Caco-2 (cell line): Measurements from ENCODE around the gene FAM124A. TPM values are rescaled to one million over a fixed set of nuclear protein-coding genes. Genes with fewer than 3 reads are reported as not detected.
"Not testable (repeated sequence)": the region's sequence is repeated elsewhere in the genome, so short reads cannot be mapped to it uniquely, and the experiment has no call there.

Experiments used
- BruUV-seq: library from RNA; stranded (reverse); fragments of 400-500 nt; replicated peaks from 2 replicates; lab custom pipeline; 2021; lab: Mats Ljungman, UMichigan
- CTCF ChIA-PET: fragments of 300-600 bp; sonication (Branson Sonifier 250); formaldehyde crosslinking; loops from one replicate; lab custom pipeline; 2022; ENCODE audit warnings: antibody characterized with exemption; lab: Charles Lee
- POLR2A ChIA-PET: fragments of 300-600 bp; sonication (Branson Sonifier 250); formaldehyde crosslinking; loops from one replicate; lab custom pipeline; 2022; ENCODE audit warnings: antibody characterized with exemption; lab: Charles Lee
- DNase-seq, 2 experiments: peaks; one replicate each; pipeline versions ENCODE4 v3.0.0 to v3.0.0-alpha.2; 2020 to 2022
- H3K27me3 ChIP-seq: replicated peaks from 2 replicates; pipeline ENCODE4 v1.6.0; 2011; ENCODE audit warnings: low read length; ENCODE audit not compliant: control insufficient read depth, insufficient read depth
- H3K36me3 ChIP-seq: 2 replicates; pipeline ENCODE4 v1.5.1; 2011; ENCODE audit warnings: low read length; ENCODE audit not compliant: control insufficient read depth, insufficient read depth
- H3K4me1 ChIP-seq: fragments of 250-450 bp; sonication (Bioruptor Pico); 2 replicates; pipeline ENCODE4 v1.5.1; 2020; ENCODE audit warnings: mild to moderate bottlenecking
- H3K4me3 ChIP-seq: 2 replicates; pipeline ENCODE4 v1.5.1; 2011; ENCODE audit warnings: low read depth, mild to moderate bottlenecking, control low read depth, low read length
- H3K9me3 ChIP-seq: fragments of 250-450 bp; sonication (Bioruptor Pico); 2 replicates; pipeline ENCODE4 v1.5.1; 2020; ENCODE audit warnings: mild to moderate bottlenecking, moderate library complexity
- H3K27ac Mint-ChIP-seq: one replicate; pipeline ENCODE4 v1.8.0; 2022; ENCODE audit warnings: mixed read lengths; ENCODE audit not compliant: unreplicated experiment
- H3K27me3 Mint-ChIP-seq: one replicate; pipeline ENCODE4 v1.8.0; 2022; ENCODE audit warnings: mixed read lengths; ENCODE audit not compliant: insufficient read depth, unreplicated experiment
- H3K36me3 Mint-ChIP-seq: one replicate; pipeline ENCODE4 v1.8.0; 2022; ENCODE audit warnings: mild to moderate bottlenecking, mixed read lengths; ENCODE audit not compliant: insufficient read depth, unreplicated experiment
- H3K4me1 Mint-ChIP-seq: one replicate; pipeline ENCODE4 v1.8.0; 2022; ENCODE audit warnings: low read depth, mixed read lengths; ENCODE audit not compliant: unreplicated experiment
- H3K4me3 Mint-ChIP-seq: one replicate; pipeline ENCODE4 v1.8.0; 2022; ENCODE audit warnings: mild to moderate bottlenecking, moderate library complexity, mixed read lengths; ENCODE audit not compliant: unreplicated experiment
- H3K9me3 Mint-ChIP-seq: one replicate; pipeline ENCODE4 v1.8.0; 2022; ENCODE audit warnings: mixed read lengths; ENCODE audit not compliant: unreplicated experiment
- CTCF ChIP-seq, 2 experiments: fragments of 200-600 bp in 1 of 2; IDR thresholded peaks; 1 replicate in 1 of 2; 2 replicates in 1 of 2; pipeline versions ENCODE4 v1.5.1 to v1.8.0; 2011 to 2022; ENCODE audit warnings: antibody characterized with exemption in 1 of 2, control low read depth in 1 of 2, inconsistent platforms in 1 of 2, low read depth in 1 of 2, low read length in 1 of 2, mild to moderate bottlenecking in 1 of 2, moderate library complexity in 1 of 2; ENCODE audit not compliant: insufficient read depth in 1 of 2, severe bottlenecking in 1 of 2, unreplicated experiment in 1 of 2
- intact Hi-C: fragments of 100-400 bp; cut with micrococcal nuclease; formaldehyde crosslinking; loops from one replicate; pipeline ENCODE4 v1.10.0; 2022; ENCODE audit not compliant: unreplicated experiment
- total RNA-seq: library from RNA; stranded (reverse); gene quantifications from 2 replicates; pipeline ENCODE4 v1.2.3, GENCODE V29; 2022

FAM124A gene
- total RNA-seq, 1 experiment from 2014 or later: 0.52 TPM

DNA sequence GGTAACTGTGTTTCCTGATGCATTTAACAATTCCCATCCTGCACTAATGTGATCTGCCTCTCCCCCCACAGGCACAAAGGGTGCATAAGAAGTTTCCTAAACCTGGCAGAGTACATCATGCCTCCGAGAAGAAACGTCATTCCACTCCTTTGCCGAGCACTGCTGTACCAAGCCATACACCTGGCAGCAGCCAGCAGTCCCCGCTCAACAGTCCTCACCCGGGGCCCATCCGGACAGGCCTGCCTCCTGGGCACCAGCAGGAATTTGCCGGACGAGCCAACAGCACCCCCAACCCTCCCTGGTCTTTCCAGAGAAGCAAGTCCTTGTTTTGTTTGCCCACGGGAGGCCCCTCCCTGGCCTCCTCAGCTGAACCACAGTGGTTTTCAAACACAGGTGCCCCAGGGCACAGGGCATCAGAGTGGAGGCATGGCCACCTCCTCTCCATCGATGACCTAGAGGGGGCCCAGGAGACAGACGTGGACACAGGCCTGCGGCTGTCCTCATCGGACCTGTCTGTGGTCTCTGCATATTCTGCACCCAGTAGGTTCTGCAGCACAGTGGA is 58.3 kb downstream of the FAM124A start:
- Mint-ChIP-seq H3K4me1 (no peaks in the 10 kb centered on the region), H3K9me3 (no peaks in the 10 kb centered on the region), H3K27ac (no peak overlapping the region), H3K36me3 (no peaks in the 10 kb centered on the region), H3K27me3 (no peaks in the 10 kb centered on the region), H3K4me3 (no peak overlapping the region)
- Histone ChIP-seq H3K9me3 (no peaks in the 10 kb centered on the region), H3K36me3 (no peaks in the 10 kb centered on the region; the same call in 1 of the 2 replicates), H3K27me3 (no peaks in the 10 kb centered on the region), H3K4me3 (no peak overlapping the region), H3K4me1 (no peaks in the 10 kb centered on the region)
- TF ChIP-seq CTCF (IDR thresholded peaks at IDR 0.05; ENCODE audit: insufficient read depth in 1 of 2, low read depth in 1 of 2, low read length in 1 of 2, severe bottlenecking in 1 of 2, unreplicated experiment in 1 of 2): no peak
- CTCF ChIA-PET: no interaction called here
- BruUV-seq: no TSS peak
- POLR2A ChIA-PET: no interaction called here
- DNase-seq: no peak
- intact Hi-C loops: no loop called here

GRCh38 chr13:51282322-51282721 is 60.1 kb downstream of the FAM124A start:
- Mint-ChIP-seq H3K9me3 (no peaks in the 10 kb centered on the region), H3K27me3 (no peaks in the 10 kb centered on the region), H3K4me3 (no peak overlapping the region), H3K27ac (no peak overlapping the region), H3K4me1 (no peaks in the 10 kb centered on the region), H3K36me3 (no peaks in the 10 kb centered on the region)
- no peak for TF ChIP-seq CTCF (IDR thresholded peaks at IDR 0.05; ENCODE audit: insufficient read depth in 1 of 2, low read depth in 1 of 2, low read length in 1 of 2, severe bottlenecking in 1 of 2, unreplicated experiment in 1 of 2)
- H3K36me3 ChIP-seq: no peaks in the 10 kb centered on the region; the same call in 1 of the 2 replicates
- no peak overlapping the region for H3K4me3 ChIP-seq
- DNase-seq: no peak
- ChIA-PET POLR2A (no interaction called here), CTCF (interaction anchor here (1.9 kb wide), 1 partner anchor 157 kb away, joined by 7 read pairs; no protein-coding TSS in a partner anchor)
- no peaks in the 10 kb centered on the region for H3K27me3 ChIP-seq
- H3K9me3 ChIP-seq: no peaks in the 10 kb centered on the region
- intact Hi-C loops: no loop called here
- BruUV-seq: no TSS peak
- no peaks in the 10 kb centered on the region for H3K4me1 ChIP-seq

GRCh38 chr13:51282923-51283322 is 60.7 kb downstream of the FAM124A start:
- H3K27ac Mint-ChIP-seq, H3K36me3 Mint-ChIP-seq, BruUV-seq: not testable (repeated sequence)

More at GRCh38 chr13:51282923-51283322, 60.7 kb downstream of the FAM124A start:
- H3K9me3 Mint-ChIP-seq, intact Hi-C loops, H3K4me3 Mint-ChIP-seq, H3K27me3 ChIP-seq, H3K4me3 ChIP-seq, H3K36me3 ChIP-seq, H3K4me1 ChIP-seq, H3K9me3 ChIP-seq, DNase-seq, H3K4me1 Mint-ChIP-seq, H3K27me3 Mint-ChIP-seq: not testable (repeated sequence)
- ChIA-PET POLR2A (interaction anchor here (0.5 kb wide), 1 partner anchor 161 kb away, joined by 4 read pairs; no protein-coding TSS in a partner anchor), CTCF (interaction anchor here (0.8 to 1.9 kb wide), 2 partner anchors 10 to 158 kb away, joined by 5 to 7 read pairs; no protein-coding TSS in a partner anchor)
